Measurements from ENCODE around the gene PGAP3.
A peak's percentile ranks its signal among the peaks of the same experiment; 100 is the strongest.
"Not testable (repeated sequence)": the region's sequence is repeated elsewhere in the genome, so short reads cannot be mapped to it uniquely, and the experiment has no call there.

PGAP3 gene

GRCh38 chr17:39687546-39688474, at the start of gene PGAP3:
PGAP3 (minus strand) TSS chr17:39688057; CDS start chr17:39688014, 43 bp downstream.
- DNase-seq = peak; percentile 85 to 90

- no peak for DNase-seq
These were observed 49.4 kb upstream of the PGAP3 start for GRCh38 chr17:39737206-39737759.

GRCh38 chr17:39736319-39737165, 48.7 kb upstream of the PGAP3 start:
- DNase-seq = no peak

- DNase-seq = no peak
These were observed 48.0 kb upstream of the PGAP3 start for GRCh38 chr17:39735882-39736281.

- no peak for DNase-seq
These were observed 44.7 kb upstream of the PGAP3 start for GRCh38 chr17:39732586-39732985.

GRCh38 chr17:39730095-39730921, 42.5 kb upstream of the PGAP3 start, which contains the start of gene MIEN1:
MIEN1 (minus strand) TSS chr17:39730532; CDS start chr17:39730495, 37 bp downstream.
- DNase-seq = peak; percentile 89 to 92

- DNase-seq = no peak
These were observed 41.5 kb upstream of the PGAP3 start for GRCh38 chr17:39729280-39729851.

GRCh38 chr17:39727556-39727955, 39.7 kb upstream of the PGAP3 start:
- no peak for DNase-seq

- DNase-seq = no peak
These were observed 38.8 kb upstream of the PGAP3 start for GRCh38 chr17:39726617-39727016.

- DNase-seq = not testable (repeated sequence)
These were observed 38.1 kb upstream of the PGAP3 start for GRCh38 chr17:39725923-39726322.

GRCh38 chr17:39724731-39725130, 36.9 kb upstream of the PGAP3 start:
- no peak for DNase-seq

- DNase-seq = no peak
These were observed 35.4 kb upstream of the PGAP3 start for GRCh38 chr17:39722965-39723848.

- no peak for DNase-seq
These were observed 34.2 kb upstream of the PGAP3 start for GRCh38 chr17:39722104-39722503.

- DNase-seq = no peak
These were observed 31.9 kb upstream of the PGAP3 start for GRCh38 chr17:39719563-39720355.

- DNase-seq = no peak
These were observed 29.8 kb upstream of the PGAP3 start for GRCh38 chr17:39717660-39718059.

GRCh38 chr17:39716879-39717536, 29.2 kb upstream of the PGAP3 start:
- DNase-seq = no peak

- no peak for DNase-seq
These were observed 28.4 kb upstream of the PGAP3 start for GRCh38 chr17:39716073-39716818.

- no peak for DNase-seq
These were observed 27.7 kb upstream of the PGAP3 start for GRCh38 chr17:39715375-39716072.
